Islet precursor cell (in vitro differentiated cells): Measurements from ENCODE around the gene USP49.
A peak's percentile ranks its signal among the peaks of the same experiment; 100 is the strongest.

Experiments used
- DNase-seq: peaks from one replicate; pipeline ENCODE4 v3.0.0-alpha.2; 2018

The USP49 gene

GRCh38 chr6:41805830-41806774 is 89.1 kb downstream of the USP49 start:
- DNase-seq = no peak

- DNase-seq = no peak
These were observed 93.8 kb downstream of the USP49 start for GRCh38 chr6:41801380-41801779.

- DNase-seq = no peak
These were observed 95.6 kb downstream of the USP49 start for GRCh38 chr6:41799559-41799911.

GRCh38 chr6:41798901-41799558 is 96.1 kb downstream of the USP49 start:
- no peak for DNase-seq

GRCh38 chr6:41796474-41796873 is 98.7 kb downstream of the USP49 start:
- DNase-seq = no peak

GRCh38 chr6:41791984-41792383 is 103.2 kb downstream of the USP49 start:
- DNase-seq = no peak

GRCh38 chr6:41791305-41791704 is 103.9 kb downstream of the USP49 start:
- DNase-seq = no peak

GRCh38 chr6:41790045-41790444 is 105.1 kb downstream of the USP49 start:
- no peak for DNase-seq

GRCh38 chr6:41789390-41789724 is 105.8 kb downstream of the USP49 start:
- DNase-seq = no peak

GRCh38 chr6:41787219-41787917 is 107.8 kb downstream of the USP49 start, which contains the start of gene TOMM6:
TOMM6 (plus strand) TSS chr6:41787694; CDS start chr6:41787698, 4 bp downstream.
- peak; percentile 97 for DNase-seq

GRCh38 chr6:41786451-41787218 is 108.5 kb downstream of the USP49 start:
- peak; percentile 92 for DNase-seq

- DNase-seq = peak; percentile 64
These were observed 109.3 kb downstream of the USP49 start for GRCh38 chr6:41785689-41786450.

- no peak for DNase-seq
These were observed 109.9 kb downstream of the USP49 start for GRCh38 chr6:41785254-41785653.

- peak; percentile 74 for DNase-seq
These were observed 110.5 kb downstream of the USP49 start for GRCh38 chr6:41784581-41785171.

- DNase-seq = no peak
These were observed 111.9 kb downstream of the USP49 start for GRCh38 chr6:41783106-41783780.

GRCh38 chr6:41781366-41781730 is 113.8 kb downstream of the USP49 start:
- no peak for DNase-seq

- DNase-seq = no peak
These were observed 114.4 kb downstream of the USP49 start, which contains the start of gene PRICKLE4 for GRCh38 chr6:41780551-41781365. PRICKLE4 (plus strand) TSS chr6:41780782; CDS start chr6:41783474, 2,692 bp downstream.

GRCh38 chr6:41779788-41780550 is 115.2 kb downstream of the USP49 start, which contains the start of gene FRS3:
FRS3 (minus strand) TSS chr6:41779900; CDS start chr6:41776987, 2,913 bp downstream.
- peak; percentile 98 for DNase-seq

GRCh38 chr6:41779336-41779735 is 115.8 kb downstream of the USP49 start:
- no peak for DNase-seq
